AG08395 (cell line): ENCODE measurements around the gene MSMP.

ENCODE experiments used
- DNase-seq: peaks from one replicate; pipeline ENCODE4 v3.0.0; 2012; ENCODE audit warnings: mixed read lengths, low spot score

The MSMP gene

DNA sequence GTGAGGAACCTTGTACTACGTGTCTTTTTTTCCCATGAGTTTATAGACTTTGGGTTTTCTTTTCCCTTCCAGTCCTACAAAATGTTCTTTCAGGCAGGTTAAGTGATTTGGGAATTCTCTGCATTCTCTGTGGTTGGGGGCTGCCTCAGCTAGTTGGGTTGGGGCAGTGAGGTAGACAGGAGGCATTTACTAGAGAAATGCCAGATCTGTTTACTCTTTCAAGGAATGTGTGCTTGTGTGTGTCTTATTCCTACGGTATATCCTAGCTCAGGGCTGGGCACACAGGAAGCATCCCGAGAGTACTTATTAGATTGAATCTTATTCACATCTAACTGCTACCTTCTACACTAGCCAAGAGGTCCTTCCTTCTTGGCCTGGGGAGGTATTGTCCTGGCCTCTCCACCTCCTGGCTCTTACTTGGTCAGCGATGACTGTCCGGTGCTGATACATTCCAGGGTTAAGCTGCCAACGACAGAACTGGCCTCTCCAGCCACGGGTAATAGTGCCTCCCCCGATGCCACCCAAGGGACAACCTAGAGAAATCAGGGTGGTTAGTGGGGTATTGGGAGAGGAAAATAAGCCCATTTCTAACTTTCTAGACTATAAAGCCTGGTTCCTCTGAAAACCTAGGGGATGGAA, 10.1 kb downstream of the MSMP start:
- no peak for DNase-seq

DNA sequence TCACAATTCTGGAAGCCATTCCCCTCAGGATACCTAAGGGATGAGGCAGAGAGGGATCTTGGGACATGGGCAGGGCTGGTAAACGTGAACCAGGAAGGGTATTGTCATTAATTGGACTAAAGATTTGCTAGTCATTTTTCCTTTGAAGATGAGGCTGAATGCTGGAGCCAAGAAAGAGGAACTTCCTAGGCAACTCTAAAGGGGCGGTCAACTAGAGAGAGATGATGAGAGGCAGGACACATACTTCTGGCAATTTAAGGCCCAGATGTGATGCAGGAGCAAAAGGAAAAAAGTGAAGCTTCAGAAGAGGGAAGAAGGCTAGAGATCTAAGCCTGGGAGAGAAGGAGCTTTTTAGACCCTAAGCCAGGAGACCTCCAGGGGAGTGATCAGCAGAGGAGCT, 10.6 kb downstream of the MSMP start:
- no peak for DNase-seq

DNA sequence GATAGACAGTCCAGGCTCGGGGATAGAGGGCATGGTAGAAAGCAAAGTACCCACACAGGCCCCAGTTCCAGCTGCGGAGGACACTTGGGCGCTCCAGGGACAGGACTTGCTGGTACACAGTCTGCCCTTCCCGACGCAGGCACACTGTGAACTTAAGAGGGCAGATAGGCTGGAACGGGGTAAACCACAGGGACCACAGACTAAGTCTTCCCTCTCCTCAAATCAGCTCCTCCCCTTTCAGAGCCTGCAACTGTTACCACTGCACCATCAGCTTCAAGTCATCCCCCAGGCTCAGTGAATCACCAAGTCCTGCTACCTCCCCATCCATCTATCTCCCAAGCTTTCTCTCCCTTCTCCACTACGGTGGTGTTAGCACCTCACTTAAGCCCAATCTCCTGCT, 12.3 kb downstream of the MSMP start:
- DNase-seq, result no peak

DNA sequence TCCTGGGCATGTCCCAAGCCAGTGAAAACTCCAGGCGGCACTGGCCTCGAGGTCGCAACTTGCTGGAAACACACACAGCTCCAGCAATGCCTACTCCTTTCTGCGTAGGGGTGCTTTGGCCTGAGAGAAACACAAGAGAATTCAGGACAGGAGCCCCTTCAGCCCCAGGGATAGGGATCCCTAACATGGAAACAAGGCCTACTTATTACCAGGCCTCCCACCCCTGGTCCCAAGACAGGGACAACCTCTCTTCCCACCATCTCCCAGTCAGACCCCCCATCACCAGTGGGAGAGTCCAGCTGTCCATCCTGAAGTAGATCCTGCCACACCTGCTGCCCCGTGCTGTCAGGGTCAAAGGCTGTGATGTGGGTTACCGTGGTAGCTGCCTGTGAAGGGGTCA, 13.8 kb downstream of the MSMP start:
- no peak for DNase-seq

DNA sequence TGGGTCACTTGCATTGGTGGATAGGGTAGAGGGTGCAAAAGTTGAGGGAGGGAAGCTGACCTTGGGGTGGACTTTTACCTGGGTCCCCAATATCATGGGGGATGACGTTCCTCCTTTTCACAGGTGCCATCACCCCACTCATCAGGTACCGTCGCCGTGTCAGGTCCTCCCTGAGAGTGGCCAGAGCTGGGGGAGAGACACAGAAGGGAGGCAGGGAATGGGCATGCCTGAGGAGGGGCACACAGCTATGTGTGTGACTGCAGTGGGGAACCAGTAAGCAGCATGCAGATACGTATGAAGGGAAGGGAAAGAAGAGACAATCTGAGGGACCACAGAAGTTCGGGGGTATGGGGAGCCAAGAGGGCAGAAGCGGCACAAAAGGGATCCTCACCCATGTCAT, 15.2 kb downstream of the MSMP start:
- no peak for DNase-seq

DNA sequence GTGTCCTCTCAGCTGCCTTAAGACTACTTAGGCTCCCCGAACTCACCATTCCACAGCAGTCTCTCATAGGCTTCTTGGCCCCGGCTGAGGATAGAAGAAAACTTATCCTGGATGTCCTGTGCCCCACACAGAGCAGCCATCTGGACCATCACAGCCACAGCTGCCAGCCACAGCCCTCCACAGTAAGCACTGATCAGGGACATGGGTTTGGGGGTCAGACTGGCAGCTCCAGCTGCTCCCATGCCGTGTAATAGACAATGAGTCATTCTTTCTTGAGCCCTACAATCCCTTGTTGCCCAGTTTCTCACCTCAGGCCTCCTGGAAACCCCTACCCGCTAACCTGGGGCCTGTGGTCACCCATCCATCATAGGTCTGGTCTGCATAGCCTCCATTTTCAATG, 15.9 kb downstream of the MSMP start:
- DNase-seq, result no peak

DNA sequence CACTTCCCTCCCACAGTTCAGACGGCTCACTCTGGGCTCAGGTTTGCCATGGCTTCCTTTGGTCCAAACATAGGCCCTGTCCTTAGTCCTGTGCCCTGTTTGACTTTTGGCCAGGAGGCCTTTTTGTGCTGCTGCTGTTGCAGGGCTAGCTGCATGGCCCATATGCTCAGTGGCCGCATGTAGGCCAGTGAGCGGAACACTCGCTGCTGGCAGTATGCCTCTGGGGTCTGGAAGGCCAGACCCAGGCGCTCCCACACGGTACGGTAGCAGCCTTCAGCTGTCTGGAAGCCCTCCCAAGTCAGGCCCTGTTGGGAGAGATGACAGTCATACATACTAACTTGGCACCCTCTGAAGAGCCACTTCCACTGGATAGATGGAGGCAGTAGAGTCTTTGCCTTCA, 16.9 kb downstream of the MSMP start:
- no peak for DNase-seq

DNA sequence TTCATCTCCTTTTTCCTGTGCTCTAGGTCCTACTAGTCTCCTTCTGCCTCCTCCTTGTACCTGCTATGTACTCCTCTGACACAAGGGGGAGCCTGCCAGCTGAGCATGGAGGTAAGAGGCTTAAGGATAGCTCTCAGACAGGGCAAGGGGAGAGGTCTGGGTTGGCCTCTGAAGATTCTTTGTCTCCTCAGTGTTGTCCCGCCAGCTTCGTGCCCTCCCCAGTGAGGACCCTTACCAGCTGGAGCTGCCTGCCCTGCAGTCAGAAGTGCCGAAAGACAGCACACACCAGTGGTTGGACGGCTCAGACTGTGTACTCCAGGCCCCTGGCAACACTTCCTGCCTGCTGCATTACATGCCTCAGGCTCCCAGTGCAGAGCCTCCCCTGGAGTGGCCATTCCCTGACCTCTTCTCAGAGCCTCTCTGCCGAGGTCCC, 17.9 kb downstream of the MSMP start:
- DNase-seq, result peak; percentile 77

DNA sequence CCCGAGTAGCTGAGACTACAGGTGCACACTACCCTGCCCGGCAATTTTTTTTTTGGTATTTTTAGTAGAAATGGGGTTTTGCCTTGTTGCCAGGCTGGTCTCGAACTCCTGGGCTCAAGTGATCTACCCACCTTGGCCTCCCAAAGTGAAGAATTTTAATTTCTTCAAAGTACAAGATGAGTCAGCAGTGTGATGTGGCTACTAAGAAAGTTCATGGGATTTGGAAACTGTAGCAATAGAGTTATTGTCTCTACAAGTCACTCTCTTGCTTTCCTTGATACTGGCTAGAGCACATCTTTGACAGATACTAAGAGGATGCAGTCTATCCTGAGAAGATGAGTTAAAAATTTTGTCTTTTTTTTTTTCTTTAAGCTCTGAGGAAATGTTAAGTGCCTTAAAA, 20.0 kb downstream of the MSMP start:
- DNase-seq, result no peak

DNA sequence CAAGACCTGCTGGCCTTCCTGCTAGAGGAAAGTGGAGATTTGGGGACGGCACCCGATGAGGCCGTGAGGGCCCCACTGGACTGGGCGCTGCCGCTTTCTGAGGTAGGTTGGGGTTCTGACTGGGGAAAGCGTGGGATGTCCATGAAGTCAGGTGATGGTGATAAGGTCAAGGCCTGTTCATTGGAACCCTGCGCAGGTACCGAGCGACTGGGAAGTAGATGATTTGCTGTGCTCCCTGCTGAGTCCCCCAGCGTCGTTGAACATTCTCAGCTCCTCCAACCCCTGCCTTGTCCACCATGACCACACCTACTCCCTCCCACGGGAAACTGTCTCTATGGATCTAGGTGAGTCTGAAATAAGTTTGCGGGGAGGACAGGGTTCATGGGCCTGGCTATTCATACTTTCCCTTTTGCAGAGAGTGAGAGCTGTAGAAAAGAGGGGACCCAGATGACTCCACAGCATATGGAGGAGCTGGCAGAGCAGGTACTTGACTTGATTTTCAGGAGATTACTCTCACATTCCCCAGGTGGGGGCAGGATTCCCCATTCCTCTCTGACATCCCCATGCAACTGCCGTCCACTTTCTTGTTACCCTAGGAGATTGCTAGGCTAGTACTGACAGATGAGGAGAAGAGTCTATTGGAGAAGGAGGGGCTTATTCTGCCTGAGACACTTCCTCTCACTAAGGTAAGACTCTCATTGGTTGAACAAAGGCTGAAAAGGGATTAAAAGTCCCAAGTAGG, 21.1 kb downstream of the MSMP start:
- peak; percentile 57 for DNase-seq

DNA sequence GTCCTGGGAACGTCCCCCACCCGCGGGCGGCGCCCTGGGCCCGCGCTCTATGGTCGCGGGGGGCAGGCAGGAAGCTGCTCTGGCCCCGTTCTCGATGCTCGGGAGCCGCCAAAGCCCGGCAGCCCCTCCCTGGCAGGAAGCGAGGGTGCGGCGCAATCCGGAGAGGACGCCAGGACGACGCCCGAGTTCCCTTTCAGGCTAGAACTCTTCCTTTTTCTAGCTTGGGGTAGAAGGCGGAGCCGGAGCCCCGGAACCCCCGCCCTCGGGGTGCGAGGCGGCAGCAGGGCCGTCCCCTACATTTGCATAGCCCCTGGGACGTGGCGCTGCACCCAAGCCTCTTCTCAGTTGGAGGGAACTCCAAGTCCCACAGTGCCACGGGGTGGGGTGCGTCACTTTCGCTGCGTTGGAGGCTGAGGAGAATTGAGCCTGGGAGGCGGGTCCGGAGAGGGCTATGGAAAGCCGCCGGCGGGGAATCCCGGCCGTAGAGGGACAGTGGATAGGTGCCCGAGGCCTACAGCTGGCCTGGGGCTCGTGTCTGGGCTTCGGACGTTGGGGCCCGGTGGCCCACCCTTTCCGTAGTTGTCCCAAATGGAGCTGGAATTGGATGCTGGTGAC, 21.8 kb downstream of the MSMP start, which contains the start of the genes CREB3 and TLN1:
CREB3 (plus strand) TSS at position 482 of the 615 bp plus-strand sequence; CDS start at position 589, 107 bp downstream.
TLN1 (minus strand) TSS at position 11 of the 615 bp plus-strand sequence. CDS start 6,501 bp downstream, outside the sequence.
- peak; percentile 97 for DNase-seq

DNA sequence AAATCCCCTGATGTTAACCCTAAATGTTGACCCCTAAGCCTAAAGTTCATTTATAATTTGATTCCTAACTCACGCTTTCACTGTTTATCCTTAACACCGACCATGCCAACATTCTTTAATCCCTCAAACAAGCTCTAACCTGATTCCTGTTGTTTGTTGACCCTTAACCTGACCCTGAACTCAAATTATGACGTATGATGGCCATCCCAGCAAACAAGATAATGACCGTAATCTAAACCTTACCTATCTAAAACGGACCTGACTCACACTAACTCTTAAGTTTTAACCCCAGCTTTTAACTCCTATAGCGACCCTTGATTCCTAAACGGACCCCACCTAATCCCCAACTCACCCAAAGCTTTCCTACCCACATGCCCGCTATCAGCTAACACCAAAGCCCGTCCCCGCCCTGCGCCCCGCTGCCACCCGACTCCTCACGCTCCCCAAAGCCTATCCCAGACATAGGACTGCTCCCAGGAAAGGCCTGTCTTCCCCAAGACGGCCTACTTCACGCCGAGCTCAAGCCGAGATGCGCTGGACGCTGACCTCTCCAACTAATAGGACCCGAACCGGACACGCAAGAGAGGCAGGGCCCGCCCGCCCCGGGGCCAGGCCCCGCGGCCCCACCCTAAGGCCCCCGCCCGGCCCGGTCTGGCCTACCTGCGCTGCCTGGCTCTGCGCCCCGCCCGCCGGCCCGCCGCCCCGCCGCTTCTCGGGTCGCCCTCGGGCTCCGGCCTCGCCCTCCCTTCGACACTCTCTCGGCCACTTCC, 22.5 kb downstream of the MSMP start:
- no peak for DNase-seq

DNA sequence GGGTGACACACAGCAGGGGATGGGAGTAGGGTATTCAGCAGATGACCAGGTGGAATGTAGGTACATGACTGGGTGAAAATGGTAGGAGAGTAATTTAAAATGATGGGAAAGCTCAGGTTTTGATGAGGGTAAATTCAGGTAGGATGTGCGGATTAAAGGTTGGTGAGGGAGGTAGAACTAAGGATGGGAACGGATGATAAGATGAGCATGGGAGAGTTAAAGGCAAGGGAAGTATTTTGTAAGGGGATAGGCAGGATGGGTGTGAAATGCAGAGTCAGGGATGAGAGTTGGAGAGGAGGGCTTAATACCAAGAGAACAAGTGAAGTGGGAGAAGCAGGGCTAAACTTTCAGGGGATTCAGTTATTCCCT, 23.6 kb downstream of the MSMP start:
- no peak for DNase-seq

DNA sequence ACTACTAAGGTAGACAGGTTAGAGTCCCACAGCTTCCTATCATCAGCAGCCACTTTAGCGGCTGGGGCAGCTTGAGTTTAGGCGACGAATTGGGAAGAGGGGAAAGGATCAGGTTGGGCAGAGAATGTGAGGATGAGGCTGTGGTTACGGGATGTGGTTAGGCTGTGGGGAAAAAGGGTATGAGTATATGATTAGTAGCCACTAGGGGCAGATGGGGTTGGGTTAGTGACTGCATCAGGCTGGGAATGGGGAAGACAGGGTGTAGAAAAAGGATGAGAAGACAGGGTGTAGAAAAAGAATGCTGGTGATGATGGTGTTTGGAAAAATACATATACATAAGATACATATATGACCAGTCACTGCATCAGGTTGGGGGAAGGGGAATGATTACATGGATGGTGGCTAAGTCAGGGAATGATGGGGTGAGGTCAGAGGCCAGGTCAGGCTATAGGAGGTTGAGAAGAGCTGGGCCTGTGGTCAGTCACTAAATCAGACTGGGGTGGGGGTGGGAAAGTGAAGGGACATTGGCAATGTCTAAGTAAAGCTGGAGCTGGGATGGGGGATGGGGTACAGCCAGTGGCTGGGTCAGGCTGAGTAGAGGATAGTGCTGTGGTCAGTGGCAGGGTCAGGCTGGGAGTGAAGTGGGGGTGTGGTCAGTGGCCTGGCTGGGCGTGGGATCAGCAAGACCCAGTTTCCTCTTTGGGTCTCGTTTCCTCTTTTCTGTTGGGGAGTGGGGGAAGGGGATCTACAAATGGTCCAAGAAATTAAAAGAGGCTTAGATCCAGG, 24.2 kb downstream of the MSMP start:
- peak; percentile 92 for DNase-seq

DNA sequence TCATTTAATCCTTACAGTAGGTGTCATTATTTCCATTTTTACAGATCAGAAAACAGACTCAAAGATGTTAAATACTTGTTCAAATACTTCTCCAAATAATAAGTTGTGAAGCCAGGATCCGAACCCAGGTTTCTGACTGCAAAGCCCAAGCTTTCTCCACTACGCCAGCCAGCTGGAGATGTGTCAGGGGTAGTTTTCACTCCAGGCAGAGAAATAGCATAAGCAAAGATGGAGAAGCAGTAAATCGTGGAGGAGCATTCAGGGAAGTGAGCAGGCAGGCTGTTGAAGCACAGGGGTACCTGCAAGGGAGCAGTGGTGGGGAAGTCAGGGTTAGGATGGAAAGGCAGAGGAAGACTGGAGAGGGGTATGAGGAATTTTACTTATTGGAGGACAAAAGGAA, 25.0 kb downstream of the MSMP start:
- no peak for DNase-seq

DNA sequence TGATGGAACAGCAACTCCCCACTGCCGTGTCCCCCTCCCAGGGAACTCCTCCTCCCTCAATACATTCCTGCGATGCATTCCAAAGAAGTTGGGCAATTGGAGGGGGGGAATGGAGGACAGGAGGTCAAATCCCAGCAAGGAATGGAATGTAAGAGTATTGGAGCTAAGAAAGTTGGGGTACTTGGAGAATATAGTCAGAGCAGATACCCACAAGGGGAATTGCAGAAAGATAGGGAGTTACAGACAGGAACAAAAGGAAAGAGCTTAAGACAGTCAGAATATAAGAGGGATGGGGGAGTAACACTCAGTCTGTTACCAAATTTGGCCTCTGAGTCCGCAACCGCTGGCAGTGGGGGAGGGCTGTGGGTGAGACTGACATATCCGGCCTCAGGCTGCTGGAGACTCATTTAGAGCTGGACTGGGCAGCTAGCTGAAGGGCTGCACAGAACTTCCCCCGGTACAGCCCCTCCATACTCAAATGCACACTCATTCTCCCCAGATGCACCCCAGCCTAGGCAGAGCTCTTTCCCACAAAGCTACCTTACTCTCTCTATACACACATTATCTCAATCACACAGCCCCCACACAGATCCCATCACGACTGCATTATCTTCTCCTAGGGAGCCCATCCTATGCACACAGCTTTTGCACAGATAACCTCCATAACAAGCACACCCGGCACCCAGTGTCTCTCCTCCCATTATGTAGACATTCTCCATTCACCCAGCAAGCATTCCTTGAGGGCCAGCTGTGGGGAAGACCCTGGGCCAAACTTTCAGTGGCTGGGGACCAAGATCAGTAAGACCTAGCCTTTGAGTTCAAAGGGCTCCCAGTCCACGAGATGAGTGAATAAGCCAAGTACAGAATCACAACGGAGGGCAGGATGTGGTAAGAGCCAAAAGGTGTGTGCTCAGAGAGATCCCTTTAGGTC, 25.8 kb downstream of the MSMP start:
- peak; percentile 82 for DNase-seq

DNA sequence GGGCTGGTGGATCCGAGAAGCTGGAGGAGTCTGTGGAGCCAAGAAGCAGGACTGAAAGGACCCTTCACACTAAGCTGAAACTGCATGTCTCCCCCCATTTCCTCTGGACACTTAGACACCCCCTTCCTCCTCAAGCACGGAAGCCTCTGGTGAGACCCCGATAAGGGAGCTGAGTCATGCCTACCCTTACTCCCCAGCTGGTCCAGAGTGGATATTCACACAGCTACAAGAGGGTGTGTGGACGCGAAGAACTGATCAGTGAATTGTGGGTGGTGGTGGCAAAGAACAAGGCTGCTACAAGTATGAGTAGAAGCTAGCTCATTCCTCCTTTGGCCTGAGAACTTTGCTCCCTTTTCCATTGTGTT, 26.4 kb downstream of the MSMP start:
- DNase-seq, result no peak

DNA sequence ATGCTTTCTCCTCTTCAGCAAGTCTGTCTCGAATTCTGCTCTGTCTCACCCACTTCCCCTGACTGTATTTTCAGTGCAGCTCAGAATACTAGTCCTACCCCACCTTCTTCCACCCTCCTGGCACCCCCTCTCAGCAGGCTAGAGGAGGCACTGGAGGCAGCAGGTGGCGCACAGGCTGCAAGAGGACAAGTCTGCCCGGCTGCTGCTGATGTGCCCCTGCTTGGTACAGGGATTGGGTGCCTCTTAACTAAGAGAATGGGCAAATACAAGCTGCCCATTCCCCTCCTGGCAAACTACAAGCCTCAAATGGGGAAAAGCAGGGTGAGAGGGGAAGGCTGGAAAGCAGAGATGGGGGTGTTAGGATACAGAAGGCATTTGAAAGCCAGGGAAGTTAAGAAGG, 27.1 kb downstream of the MSMP start:
- DNase-seq, result no peak

DNA sequence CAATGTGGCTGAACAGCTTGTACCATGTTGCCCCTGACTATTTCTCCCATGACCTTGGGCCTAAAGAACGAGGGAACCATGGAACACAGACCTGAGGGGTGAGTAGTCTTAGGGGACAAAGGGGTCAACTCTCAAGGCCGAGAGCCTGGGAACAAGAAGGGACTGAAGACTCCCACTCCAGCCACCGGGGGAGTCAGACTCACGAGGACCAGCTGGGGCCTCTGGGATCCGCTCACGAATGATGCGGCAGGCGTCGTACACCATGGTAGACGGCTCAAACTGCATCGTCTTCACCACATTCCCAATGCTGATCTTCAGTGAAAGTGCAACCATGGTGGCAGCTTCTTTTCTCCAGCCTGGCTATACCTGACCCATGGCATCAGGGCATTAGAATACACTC, 28.7 kb downstream of the MSMP start:
- DNase-seq, result no peak

DNA sequence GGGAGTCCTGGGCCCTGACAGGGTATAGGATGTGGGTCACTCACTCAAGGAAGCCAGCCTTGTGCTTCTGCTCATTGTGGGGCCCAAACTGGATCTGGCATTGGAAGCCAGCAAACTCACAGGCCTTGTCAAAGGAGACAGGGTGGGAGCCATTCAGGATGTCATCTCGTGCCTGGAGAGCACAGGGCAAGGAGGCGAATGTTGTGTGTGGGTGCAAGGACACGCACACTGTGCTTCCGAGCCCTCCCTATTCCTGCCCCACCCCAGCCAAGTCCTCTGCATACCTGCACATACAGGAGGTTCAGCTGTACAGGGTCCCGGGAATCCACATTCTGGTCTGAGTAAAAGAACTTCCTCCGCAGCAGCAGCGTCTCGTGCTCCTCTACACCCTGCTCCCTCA, 30.2 kb downstream of the MSMP start:
- no peak for DNase-seq

DNA sequence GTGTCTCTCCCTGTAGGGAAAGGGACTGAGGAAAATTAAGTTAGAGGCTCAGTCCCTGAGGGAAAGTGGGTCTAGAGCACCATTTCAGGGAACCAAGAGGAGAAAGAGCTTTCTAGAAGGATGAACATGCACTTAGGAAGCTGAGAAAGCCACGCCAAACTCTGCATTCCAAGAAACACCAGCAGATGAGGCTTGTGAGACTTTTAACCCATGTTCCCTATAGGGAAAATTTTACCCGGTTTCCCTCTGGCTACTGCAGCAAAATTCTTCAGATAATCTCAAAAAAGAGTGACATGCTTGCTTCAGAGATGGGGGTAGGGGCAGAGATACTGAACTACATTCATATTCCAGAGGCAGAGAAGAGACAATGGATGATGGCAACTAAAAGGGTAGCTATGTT, 30.6 kb downstream of the MSMP start:
- no peak for DNase-seq
